H9 (cell line): ENCODE data around the gene ACVR1C. TPM values are rescaled to one million over a fixed set of nuclear protein-coding genes. Genes with fewer than 3 reads are reported as not detected.

ENCODE experiments used
- DNase-seq: peaks from one replicate; pipeline ENCODE4 v3.0.0-alpha.2; 2017
- H2AFZ ChIP-seq: one replicate; pipeline ENCODE4 v1.6.1; 2013; ENCODE audit warnings: mild to moderate bottlenecking, low read length, control low read depth, moderate library complexity
- H2AK5ac ChIP-seq: 2 replicates; pipeline ENCODE4 v1.6.1; 2013; ENCODE audit warnings: low read length, control low read depth, mixed read lengths; ENCODE audit not compliant: insufficient read length
- H2BK120ac ChIP-seq: one replicate; pipeline ENCODE4 v1.6.1; 2013; ENCODE audit warnings: low read depth, mild to moderate bottlenecking, low read length, control low read depth, inconsistent platforms; ENCODE audit not compliant: poor library complexity, severe bottlenecking
- H2BK12ac ChIP-seq: 2 replicates; pipeline ENCODE4 v1.6.1; 2013; ENCODE audit warnings: low read length, control low read depth, mixed read lengths, low read depth; ENCODE audit not compliant: insufficient read length
- H2BK15ac ChIP-seq: 2 replicates; pipeline ENCODE4 v1.6.1; 2013; ENCODE audit warnings: low read depth, low read length, control low read depth
- H2BK20ac ChIP-seq: one replicate; pipeline ENCODE4 v1.6.1; 2013; ENCODE audit warnings: low read depth, mild to moderate bottlenecking, low read length, control low read depth, inconsistent platforms; ENCODE audit not compliant: poor library complexity, severe bottlenecking
- H2BK5ac ChIP-seq: 2 replicates; pipeline ENCODE4 v1.6.1; 2013; ENCODE audit warnings: low read length, control low read depth, mixed read lengths; ENCODE audit not compliant: insufficient read length
- H3K14ac ChIP-seq: 2 replicates; pipeline ENCODE4 v1.6.1; 2013; ENCODE audit warnings: low read length, control low read depth; ENCODE audit not compliant: insufficient read depth
- H3K18ac ChIP-seq: 2 replicates; pipeline ENCODE4 v1.6.1; 2013; ENCODE audit warnings: low read depth, mild to moderate bottlenecking, mixed read lengths, low read length, control low read depth; ENCODE audit not compliant: insufficient read length
- H3K23ac ChIP-seq: 2 replicates; pipeline ENCODE4 v1.6.1; 2013; ENCODE audit warnings: low read length, control low read depth, mixed read lengths, low read depth; ENCODE audit not compliant: insufficient read length
- H3K23me2 ChIP-seq: 2 replicates; pipeline ENCODE4 v1.6.1; 2013; ENCODE audit warnings: low read depth, mild to moderate bottlenecking, mixed read lengths, low read length, control low read depth; ENCODE audit not compliant: insufficient read length, poor library complexity, severe bottlenecking
- H3K27ac ChIP-seq: 2 replicates; pipeline ENCODE4 v1.5.1; 2013; ENCODE audit warnings: low read length, control low read depth, mixed read lengths, low read depth; ENCODE audit not compliant: insufficient read length
- H3K27me3 ChIP-seq: 2 replicates; pipeline ENCODE4 v1.6.1; 2013; ENCODE audit warnings: low read length, control low read depth, inconsistent platforms; ENCODE audit not compliant: insufficient read depth
- H3K4ac ChIP-seq: 2 replicates; pipeline ENCODE4 v1.6.1; 2013; ENCODE audit warnings: low read depth, mild to moderate bottlenecking, control low read depth, inconsistent platforms, low read length, moderate library complexity
- H3K4me1 ChIP-seq: 2 replicates; pipeline ENCODE4 v1.6.1; 2013; ENCODE audit warnings: low read length, control low read depth, inconsistent platforms; ENCODE audit not compliant: insufficient read depth
- H3K4me2 ChIP-seq: 2 replicates; pipeline ENCODE4 v1.6.1; 2013; ENCODE audit warnings: low read length, control low read depth, mixed read lengths; ENCODE audit not compliant: insufficient read length, insufficient read depth
- H3K56ac ChIP-seq: 2 replicates; pipeline ENCODE4 v1.6.1; 2013; ENCODE audit warnings: low read depth, mild to moderate bottlenecking, mixed read lengths, low read length, control low read depth; ENCODE audit not compliant: insufficient read length
- H3K79me1 ChIP-seq: 2 replicates; pipeline ENCODE4 v1.6.1; 2013; ENCODE audit warnings: low read depth, mild to moderate bottlenecking, moderate library complexity, low read length, control low read depth, inconsistent platforms; ENCODE audit not compliant: insufficient read depth, poor library complexity, severe bottlenecking
- H3K79me2 ChIP-seq: 2 replicates; pipeline ENCODE4 v1.6.1; 2013; ENCODE audit warnings: low read length, control low read depth, inconsistent platforms; ENCODE audit not compliant: insufficient read depth
- H3K9ac ChIP-seq: 2 replicates; pipeline ENCODE4 v1.6.1; 2013; ENCODE audit warnings: low read length, control low read depth, mixed read lengths; ENCODE audit not compliant: insufficient read length; ENCODE audit errors: extremely low read depth
- H3K9me3 ChIP-seq: one replicate; pipeline ENCODE4 v1.6.1; 2013; ENCODE audit warnings: low read depth, low read length, inconsistent platforms; ENCODE audit not compliant: control insufficient read depth
- H3T11ph ChIP-seq: one replicate; pipeline ENCODE4 v1.6.1; 2013; ENCODE audit warnings: mild to moderate bottlenecking, low read length, control low read depth, inconsistent platforms
- H4K20me1 ChIP-seq: one replicate; pipeline ENCODE4 v1.6.1; 2013; ENCODE audit not compliant: control insufficient read depth, insufficient read length, insufficient read depth
- H4K5ac ChIP-seq: 2 replicates; pipeline ENCODE4 v1.6.1; 2013; ENCODE audit warnings: low read depth, mild to moderate bottlenecking, mixed read lengths, low read length, control low read depth; ENCODE audit not compliant: insufficient read length
- H4K8ac ChIP-seq: replicated peaks from 2 replicates; pipeline ENCODE4 v1.6.1; 2013; ENCODE audit warnings: low read length, control low read depth, mixed read lengths, low read depth; ENCODE audit not compliant: insufficient read length
- H4K91ac ChIP-seq: 2 replicates; pipeline ENCODE4 v1.6.1; 2013; ENCODE audit warnings: low read depth, mild to moderate bottlenecking, moderate library complexity, mixed read lengths, low read length, control low read depth; ENCODE audit not compliant: insufficient read length
- H3K27ac Mint-ChIP-seq, 3 experiments: 2 replicates in 2 of 3; 3 replicates in 1 of 3; pipeline ENCODE4 v1.8.0; 2020 to 2021; ENCODE audit warnings: mixed read lengths in 3 of 3, mild to moderate bottlenecking in 1 of 3, moderate library complexity in 1 of 3
- H3K27me3 Mint-ChIP-seq: 2 replicates; pipeline ENCODE4 v1.8.0; 2021; ENCODE audit warnings: low read depth, mild to moderate bottlenecking, moderate library complexity, mixed read lengths
- H3K36me3 Mint-ChIP-seq, 3 experiments: 2 replicates in 2 of 3; 3 replicates in 1 of 3; pipeline ENCODE4 v1.8.0; 2020 to 2021; ENCODE audit warnings: low read depth in 3 of 3, mixed read lengths in 3 of 3; ENCODE audit not compliant: insufficient read depth in 1 of 3
- H3K4me1 Mint-ChIP-seq, 2 experiments: 2 replicates each; pipeline ENCODE4 v1.8.0; 2020; ENCODE audit warnings: mixed read lengths in 2 of 2
- H3K4me3 Mint-ChIP-seq, 2 experiments: 2 replicates in 1 of 2; 3 replicates in 1 of 2; pipeline ENCODE4 v1.8.0; 2020 to 2021; ENCODE audit warnings: mild to moderate bottlenecking in 2 of 2, mixed read lengths in 2 of 2, moderate library complexity in 1 of 2
- H3K9me3 Mint-ChIP-seq, 2 experiments: 2 replicates in 1 of 2; 3 replicates in 1 of 2; pipeline ENCODE4 v1.8.0; 2020; ENCODE audit warnings: mild to moderate bottlenecking in 2 of 2, mixed read lengths in 2 of 2, moderate library complexity in 1 of 2
- WGBS: extraction: QIAGEN DNeasy Blood & Tissue Kit; methylation state at CpG from one replicate; pipeline ENCODE4 v1.1.7; 2013; ENCODE audit warnings: missing lambda C conversion rate, low lambda C conversion rate, mixed read lengths; ENCODE audit not compliant: insufficient read length; ENCODE audit errors: extremely low coverage; 5-methylcytosine and 5-hydroxymethylcytosine counted together
- total RNA-seq: library from RNA; stranded (reverse); gene quantifications from 2 replicates; pipeline ENCODE4 v1.2.1, GENCODE V29; 2021
- TF ChIP-seq, protein P1 (sequence below): fragments of 200-600 bp; sonication (generic); conservative IDR thresholded peaks from 3 replicates; pipeline ENCODE4 v1.8.0; 2021; ENCODE audit warnings: antibody characterized with exemption, mild to moderate bottlenecking

Gene ACVR1C
- total RNA-seq, 1 experiment from 2014 or later, result 0.81 TPM

DNA sequence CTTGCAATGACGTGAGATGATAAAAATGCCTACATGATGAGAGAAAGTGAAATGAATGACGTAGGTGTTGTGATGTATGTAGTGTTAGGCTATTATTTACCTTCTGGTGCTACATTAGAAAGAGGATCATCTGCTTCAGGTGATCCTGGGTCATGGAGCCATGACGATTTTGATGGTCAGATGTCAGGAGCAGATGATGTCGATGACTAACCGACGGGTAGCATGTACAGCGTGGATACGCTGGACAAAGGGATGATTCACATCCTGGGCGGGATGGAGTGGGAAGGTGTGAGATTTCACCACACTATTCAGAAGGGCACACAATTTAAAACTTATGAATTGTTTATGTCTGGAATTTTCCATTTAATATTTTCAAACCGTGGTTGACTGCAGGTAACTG lies 43.5 kb upstream of the ACVR1C start:
- Histone ChIP-seq H3K4me1 (no peaks in the 10 kb centered on the region), H2BK5ac (no peak overlapping the region), H3K14ac (no peak overlapping the region), H2BK20ac (no peak overlapping the region), H3K27ac (no peak overlapping the region), H2AK5ac (no peak overlapping the region), H3T11ph (no peak overlapping the region), H3K9ac (no peak overlapping the region), H3K9me3 (no peaks in the 10 kb centered on the region), H3K56ac (no peak overlapping the region), H2BK15ac (no peak overlapping the region), H3K79me1 (no peaks in the 10 kb centered on the region), H3K4ac (no peak overlapping the region), H3K23ac (no peak overlapping the region), H4K8ac (no peak overlapping the region), H3K27me3 (no peaks in the 10 kb centered on the region), H4K91ac (no peak overlapping the region), H3K18ac (no peak overlapping the region), H2AFZ (no peak overlapping the region), H4K5ac (no peak overlapping the region), H3K4me2 (no peak overlapping the region), H2BK120ac (no peak overlapping the region), H3K79me2 (no peaks in the 10 kb centered on the region), H2BK12ac (no peak overlapping the region), H3K23me2 (no peaks in the 10 kb centered on the region), H4K20me1 (no peaks in the 10 kb centered on the region)
- Mint-ChIP-seq H3K9me3 (no peaks in the 10 kb centered on the region), H3K27me3 (peaks cover 9% of the 10 kb centered on the region), H3K4me3 (no peak overlapping the region), H3K4me1 (no peaks in the 10 kb centered on the region), H3K36me3 (no peaks in the 10 kb centered on the region), H3K27ac (no peak overlapping the region)
- TF ChIP-seq, protein P1, sequence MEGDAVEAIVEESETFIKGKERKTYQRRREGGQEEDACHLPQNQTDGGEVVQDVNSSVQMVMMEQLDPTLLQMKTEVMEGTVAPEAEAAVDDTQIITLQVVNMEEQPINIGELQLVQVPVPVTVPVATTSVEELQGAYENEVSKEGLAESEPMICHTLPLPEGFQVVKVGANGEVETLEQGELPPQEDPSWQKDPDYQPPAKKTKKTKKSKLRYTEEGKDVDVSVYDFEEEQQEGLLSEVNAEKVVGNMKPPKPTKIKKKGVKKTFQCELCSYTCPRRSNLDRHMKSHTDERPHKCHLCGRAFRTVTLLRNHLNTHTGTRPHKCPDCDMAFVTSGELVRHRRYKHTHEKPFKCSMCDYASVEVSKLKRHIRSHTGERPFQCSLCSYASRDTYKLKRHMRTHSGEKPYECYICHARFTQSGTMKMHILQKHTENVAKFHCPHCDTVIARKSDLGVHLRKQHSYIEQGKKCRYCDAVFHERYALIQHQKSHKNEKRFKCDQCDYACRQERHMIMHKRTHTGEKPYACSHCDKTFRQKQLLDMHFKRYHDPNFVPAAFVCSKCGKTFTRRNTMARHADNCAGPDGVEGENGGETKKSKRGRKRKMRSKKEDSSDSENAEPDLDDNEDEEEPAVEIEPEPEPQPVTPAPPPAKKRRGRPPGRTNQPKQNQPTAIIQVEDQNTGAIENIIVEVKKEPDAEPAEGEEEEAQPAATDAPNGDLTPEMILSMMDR, result no peak
- no peak for DNase-seq
- WGBS, result no CpG with 5 or more reads among the region's 10 CpGs
